K562 (cell line): Measurements from ENCODE around the gene CISD3. TPM values are rescaled to one million over a fixed set of nuclear protein-coding genes. Genes with fewer than 3 reads are reported as not detected.

Source experiments
- ATF6 ChIP-seq: sonication (generic); formaldehyde crosslinking; IDR thresholded peaks from 2 replicates; pipeline ENCODE4 v1.4.0; 2020; ENCODE audit warnings: mild to moderate bottlenecking, missing genetic modification reagents
- BMI1 ChIP-seq: fragments of 150-350 bp; IDR thresholded peaks from 2 replicates; pipeline ENCODE4 v1.6.1; 2014; ENCODE audit warnings: low read length
- CHCHD3 ChIP-seq: fragments of 250-450 bp; sonication (Bioruptor Pico); IDR thresholded peaks from 2 replicates; pipeline ENCODE4 v2.1.2; 2022; ENCODE audit warnings: mild to moderate bottlenecking
- IRF1 ChIP-seq: sonication (generic); formaldehyde crosslinking; IDR thresholded peaks from 2 replicates; pipeline ENCODE4 v1.8.0; 2022; ENCODE audit warnings: missing genetic modification reagents, mild to moderate bottlenecking, borderline replicate concordance
- IRF9 ChIP-seq: fragments of 450-650 bp; IDR thresholded peaks from 2 replicates; pipeline ENCODE4 v1.6.1; 2016; ENCODE audit warnings: missing biosample characterization, missing genetic modification characterization
- MTA3 ChIP-seq: fragments of 450-650 bp; formaldehyde crosslinking; IDR thresholded peaks from 2 replicates; pipeline ENCODE4 v1.6.1; 2017; ENCODE audit warnings: mild to moderate bottlenecking, borderline replicate concordance
- NCOA1 ChIP-seq: fragments of 450-650 bp; IDR thresholded peaks from 2 replicates; pipeline ENCODE4 v1.6.1; 2016; ENCODE audit warnings: low read depth
- NFYB ChIP-seq: IDR thresholded peaks from 2 replicates; pipeline ENCODE4 v1.6.1; 2011; ENCODE audit warnings: mild to moderate bottlenecking, moderate library complexity; ENCODE audit not compliant: insufficient read length; ENCODE audit errors: extremely low read depth
- OTX1 ChIP-seq: fragments of 450-650 bp; formaldehyde crosslinking; IDR thresholded peaks from 2 replicates; pipeline ENCODE4 v1.4.0; 2022; ENCODE audit warnings: mild to moderate bottlenecking
- PHB2 ChIP-seq: fragments of 450-650 bp; IDR thresholded peaks from 2 replicates; pipeline ENCODE4 v1.6.1; 2017; ENCODE audit warnings: low read depth
- PML ChIP-seq: IDR thresholded peaks from 2 replicates; pipeline ENCODE4 v1.6.1; 2012; ENCODE audit warnings: low read length, inconsistent platforms
- PPARD ChIP-seq: fragments of 250-450 bp; sonication (Bioruptor Pico); IDR thresholded peaks from 2 replicates; pipeline ENCODE4 v1.8.0; 2022; ENCODE audit warnings: inconsistent platforms, mild to moderate bottlenecking, moderate library complexity
- RFX5 ChIP-seq: IDR thresholded peaks from 2 replicates; pipeline ENCODE4 v1.6.1; 2011; ENCODE audit warnings: low read depth, mild to moderate bottlenecking, improper control_type of control experiment, low read length
- SAP30 ChIP-seq: fragments of 200-600 bp; sonication (generic); IDR thresholded peaks from 2 replicates; pipeline ENCODE4 v1.6.1; 2012; ENCODE audit warnings: borderline replicate concordance, low read depth, mild to moderate bottlenecking, moderate library complexity, low read length, control low read depth, inconsistent platforms; ENCODE audit not compliant: insufficient read depth, poor library complexity, severe bottlenecking
- SMARCA5 ChIP-seq: fragments of 450-650 bp; IDR thresholded peaks from 2 replicates; pipeline ENCODE4 v1.6.1; 2016
- SMC3 ChIP-seq: conservative IDR thresholded peaks from 2 replicates; pipeline ENCODE4 v1.6.1; 2011; ENCODE audit warnings: low read depth, low read length, improper control_type of control experiment; ENCODE audit not compliant: insufficient read depth
- TAF15 ChIP-seq: fragments of 200-400 bp; formaldehyde crosslinking; IDR thresholded peaks from 2 replicates; pipeline ENCODE4 v1.6.1; 2017; ENCODE audit warnings: mild to moderate bottlenecking, low read depth, low read length, moderate library complexity
- XRCC3 ChIP-seq: fragments of 450-650 bp; IDR thresholded peaks from 2 replicates; pipeline ENCODE4 v1.6.1; 2017; ENCODE audit warnings: mild to moderate bottlenecking, moderate library complexity
- ZBTB43 ChIP-seq: sonication (generic); formaldehyde crosslinking; IDR thresholded peaks from 2 replicates; pipeline ENCODE4 v1.8.0; 2023; ENCODE audit warnings: mild to moderate bottlenecking, missing genetic modification reagents
- ZC3H4 ChIP-seq: sonication (generic); formaldehyde crosslinking; IDR thresholded peaks from 2 replicates; pipeline ENCODE4 v1.9.0; 2021; ENCODE audit warnings: missing genetic modification reagents, borderline replicate concordance
- ZFP30 ChIP-seq: fragments of 250-450 bp; sonication (Bioruptor Pico); IDR thresholded peaks from 2 replicates; pipeline ENCODE4 v1.8.0; 2022; ENCODE audit warnings: moderate library complexity, mild to moderate bottlenecking, inconsistent platforms, borderline replicate concordance
- ZNF253 ChIP-seq: fragments of 250-450 bp; sonication (Bioruptor Pico); conservative IDR thresholded peaks from 2 replicates; pipeline ENCODE4 v1.6.1; 2021; ENCODE audit warnings: mild to moderate bottlenecking
- ZNF395 ChIP-seq: fragments of 200-800 bp; sonication (Bioruptor generic); IDR thresholded peaks from 2 replicates; pipeline ENCODE4 v1.6.1; 2017; ENCODE audit warnings: missing genetic modification characterization, missing compliant biosample characterization
- ZSCAN32 ChIP-seq: fragments of 450-650 bp; formaldehyde crosslinking; IDR thresholded peaks from 2 replicates; pipeline ENCODE4 v1.4.0; 2020; ENCODE audit warnings: mild to moderate bottlenecking, moderate library complexity
- polyA plus RNA-seq, 8 experiments: library from polyadenylated mRNA; depleted of rRNA in 4 of 8; stranded (reverse) in 5 of 8; unstranded in 3 of 8; fragments of >200 nt; fragmentation: Nextera tagmentation in 2 of 8; fragmentation: Illumina TruSeq in 1 of 8; extraction: Ambion mirVana in 2 of 8; extraction: Trizol in 1 of 8; gene quantifications; 2 replicates each; pipeline versions ENCODE4 v1.2.1 to v1.2.3, GENCODE V29; 2011 to 2014; ENCODE audit warnings: inconsistent platforms in 1 of 8, missing spikeins in 1 of 8
- total RNA-seq, 7 experiments: library from RNA; depleted of rRNA in 6 of 7; stranded (reverse); fragments of >200 nt in 6 of 7; fragmentation: Illumina TruSeq in 2 of 7; extraction: Trizol in 2 of 7; gene quantifications; 2 replicates each; pipeline versions ENCODE4 v1.2.1 to v1.2.3, GENCODE V29; 2011 to 2021; ENCODE audit warnings: low replicate concordance in 1 of 7

CISD3 gene
- total and polyA plus RNA-seq, 9 of the 15 experiments (the other 6 are each of a cell fraction or from before 2014, with no cell fraction given) = 5.0 to 60.7 (median 15.7) TPM

- no peak for TF ChIP-seq ZBTB43 (CRISPR knock-in tag)
- no peak for TF ChIP-seq NCOA1
- no peak for TF ChIP-seq ZNF253
- TF ChIP-seq PHB2 = no peak
- no peak for TF ChIP-seq RFX5
- no peak for TF ChIP-seq OTX1 (CRISPR knock-in tag)
- no peak; the same call in 1 of the 2 replicates for TF ChIP-seq SMC3
- TF ChIP-seq PPARD (CRISPR knock-in tag) = no peak
- no peak for TF ChIP-seq ZFP30 (CRISPR knock-in tag)
- no peak for TF ChIP-seq SAP30
- TF ChIP-seq BMI1 = no peak
- TF ChIP-seq CHCHD3 (CRISPR knock-in tag) = no peak
- TF ChIP-seq ATF6 (CRISPR knock-in tag) = no peak
- no peak for TF ChIP-seq ZSCAN32
- no peak for TF ChIP-seq ZC3H4 (CRISPR knock-in tag)
- TF ChIP-seq PML = no peak
- no peak for TF ChIP-seq NFYB
- no peak for TF ChIP-seq SMARCA5
- no peak for TF ChIP-seq IRF1 (CRISPR knock-in tag)
- peak; percentile 90 for TF ChIP-seq MTA3
- no peak for TF ChIP-seq TAF15
- TF ChIP-seq IRF9 (tag) = no peak
- no peak for TF ChIP-seq XRCC3
- TF ChIP-seq ZNF395 (CRISPR knock-in tag) = no peak
Observed at GRCh38 chr17:38729886-38730525, at the start of gene CISD3 (continued).
